Measurements from ENCODE around the gene ZNF628. TPM values are rescaled to one million over a fixed set of nuclear protein-coding genes. Genes with fewer than 3 reads are reported as not detected.

The ZNF628 gene
- total RNA-seq, 2 experiments from 2014 or later: 6.0 to 6.1 TPM

DNA sequence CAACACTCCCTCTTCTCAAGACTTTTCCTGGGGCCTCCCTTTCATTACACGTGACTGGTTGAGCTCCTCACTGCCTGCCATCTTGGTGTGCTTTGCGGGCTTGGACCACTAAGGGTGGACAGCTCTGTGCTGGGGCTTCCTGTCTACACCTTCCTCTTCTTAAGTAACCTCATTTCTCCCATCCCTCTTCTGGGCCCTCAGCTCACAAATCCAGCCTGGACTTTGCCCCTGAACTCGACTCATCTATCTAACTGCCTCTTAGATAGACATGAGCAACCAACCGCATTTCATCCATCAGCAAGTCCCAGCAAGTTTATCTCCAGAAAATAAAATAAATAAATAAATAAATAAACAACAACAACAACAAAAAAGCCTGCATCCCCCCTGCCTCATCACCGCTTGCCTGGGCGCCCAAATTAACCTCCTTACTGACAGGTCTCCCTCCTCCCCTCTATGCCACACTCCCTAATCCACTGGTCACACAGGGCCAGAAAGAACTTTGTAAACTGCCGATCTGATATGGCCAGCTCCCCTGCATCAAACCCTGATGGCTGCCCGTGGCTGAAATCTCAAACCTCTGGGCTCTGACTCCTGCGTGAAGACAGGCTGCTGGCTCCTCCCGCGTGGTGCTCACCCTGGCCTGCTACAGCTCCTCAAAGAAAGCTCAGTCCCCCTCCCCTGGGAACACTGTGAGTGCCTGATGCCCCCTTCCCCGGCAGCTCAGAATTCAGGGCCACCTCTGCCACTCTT, 22.7 kb upstream of the ZNF628 start:
- no peak for DNase-seq
- Mint-ChIP-seq H3K27me3 (ENCODE audit: low read depth) (peaks cover 27% of the 10 kb centered on the region), H3K36me3 (ENCODE audit: low read depth) (peaks cover 17% of the 10 kb centered on the region), H3K27ac (no peak overlapping the region), H3K4me1 (ENCODE audit: low read depth) (peaks cover 12% of the 10 kb centered on the region), H3K9me3 (no peaks in the 10 kb centered on the region), H3K4me3 (peak overlapping the region; percentile 17)
- intact Hi-C loops (cut with micrococcal nuclease): no loop called here
- CTCF ChIA-PET: interaction anchor here (0.7 to 2.2 kb wide), 8 partner anchors 14 to 313 kb away, joined by 3 to 7 read pairs (median 4); partner anchors contain the start of gene HSPBP1

DNA sequence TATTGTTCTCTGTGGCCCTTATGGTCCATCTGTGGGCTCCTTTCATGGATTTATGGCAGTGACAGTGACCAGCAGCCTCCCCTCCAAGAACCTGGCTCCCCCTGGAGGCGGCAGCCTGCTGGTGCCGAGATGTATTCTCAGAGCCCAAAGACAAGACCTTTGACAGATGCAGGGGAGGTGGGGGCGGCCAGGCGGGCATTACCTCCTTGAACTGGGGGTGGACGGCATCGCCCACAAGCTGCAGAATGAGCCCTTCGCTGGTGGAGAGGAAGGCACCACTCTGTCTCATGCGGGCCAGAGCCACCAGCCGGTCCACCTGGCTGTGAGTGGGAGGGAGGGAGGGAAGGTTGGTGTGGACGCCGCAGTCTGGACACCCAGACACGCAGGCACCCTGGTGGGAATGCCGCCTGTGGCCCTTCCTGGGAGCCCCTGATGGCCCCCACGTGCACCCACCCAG, 21.6 kb upstream of the ZNF628 start:
- Mint-ChIP-seq H3K36me3 (ENCODE audit: low read depth) (peaks cover 17% of the 10 kb centered on the region), H3K4me3 (no peak overlapping the region), H3K4me1 (ENCODE audit: low read depth) (peaks cover 13% of the 10 kb centered on the region), H3K9me3 (no peaks in the 10 kb centered on the region), H3K27me3 (ENCODE audit: low read depth) (peaks cover 26% of the 10 kb centered on the region), H3K27ac (no peak overlapping the region)
- peak; percentile 56 for DNase-seq
- CTCF ChIA-PET: interaction anchor here (2.2 kb wide), 1 partner anchor 13 kb away, joined by 7 read pairs; no protein-coding TSS in a partner anchor
- intact Hi-C loops (cut with micrococcal nuclease): no loop called here

DNA sequence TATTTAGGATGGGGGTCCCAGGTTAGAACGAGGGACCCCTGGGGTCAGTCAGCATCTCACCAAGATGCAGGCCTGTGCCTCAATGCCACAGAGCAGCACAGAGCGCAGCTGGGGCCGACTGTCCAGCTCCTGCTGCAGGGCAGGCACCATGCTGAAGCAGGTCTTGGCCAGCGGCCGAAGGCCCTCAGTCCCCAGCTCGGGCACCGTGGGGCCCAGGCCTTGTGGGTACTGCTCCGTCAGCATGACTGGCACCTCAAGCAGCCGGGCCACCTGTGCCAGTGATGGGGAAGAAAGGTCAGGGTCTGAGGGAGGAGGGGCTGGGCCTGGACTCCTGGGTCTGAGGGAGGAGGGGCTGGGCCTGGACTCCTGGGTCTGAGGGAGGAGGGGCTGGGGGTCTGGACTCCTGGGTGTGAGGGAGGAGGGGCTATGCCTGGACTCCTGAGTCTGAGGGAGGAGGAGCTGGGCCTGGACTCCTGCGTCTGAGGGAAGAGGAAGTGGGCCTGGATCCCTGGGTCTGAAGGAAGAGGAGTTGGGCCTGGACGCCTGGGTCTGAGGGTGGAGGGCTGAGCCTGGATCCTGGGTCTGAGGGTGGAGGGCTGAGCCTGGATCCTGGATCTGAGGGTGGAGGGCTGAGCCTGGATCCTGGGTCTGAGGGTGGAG, 20.7 kb upstream of the ZNF628 start:
- no peak overlapping the region for H3K27ac Mint-ChIP-seq
- peaks cover 17% of the 10 kb centered on the region for H3K36me3 Mint-ChIP-seq (ENCODE audit: low read depth)
- H3K27me3 Mint-ChIP-seq (ENCODE audit: low read depth): peaks cover 21% of the 10 kb centered on the region
- no peaks in the 10 kb centered on the region for H3K9me3 Mint-ChIP-seq
- intact Hi-C loops (cut with micrococcal nuclease): no loop called here
- CTCF ChIA-PET: interaction anchor here (0.6 kb wide), 1 partner anchor 804 kb away, joined by 3 read pairs; no protein-coding TSS in a partner anchor
- H3K4me1 Mint-ChIP-seq (ENCODE audit: low read depth): peaks cover 19% of the 10 kb centered on the region
- DNase-seq: no peak
- no peak overlapping the region for H3K4me3 Mint-ChIP-seq

DNA sequence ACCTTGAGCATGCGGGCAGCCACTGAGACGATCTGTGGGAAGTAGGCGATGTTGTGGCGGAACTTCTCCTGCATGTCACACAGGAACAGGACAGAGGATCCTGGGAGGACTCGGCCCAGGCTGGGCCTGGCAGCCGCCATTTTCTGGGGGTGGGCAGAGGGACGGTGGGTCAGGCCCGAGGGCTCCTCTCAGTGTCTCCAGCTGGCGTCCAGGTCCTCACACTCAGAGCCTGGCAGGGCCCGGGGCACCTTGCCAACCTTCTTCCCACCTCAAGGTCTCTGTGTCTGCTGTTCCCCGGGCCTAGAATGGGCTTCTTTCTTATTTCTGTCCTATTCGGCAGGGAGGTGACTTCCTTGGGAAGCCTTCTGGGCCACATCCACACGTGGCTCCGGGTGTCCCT, 20.1 kb upstream of the ZNF628 start:
- Mint-ChIP-seq H3K4me3 (no peak overlapping the region), H3K27ac (no peak overlapping the region), H3K4me1 (ENCODE audit: low read depth) (peaks cover 21% of the 10 kb centered on the region), H3K36me3 (ENCODE audit: low read depth) (peaks cover 17% of the 10 kb centered on the region), H3K9me3 (no peaks in the 10 kb centered on the region), H3K27me3 (ENCODE audit: low read depth) (peaks cover 17% of the 10 kb centered on the region)
- intact Hi-C loops (cut with micrococcal nuclease): no loop called here
- no peak for DNase-seq
- CTCF ChIA-PET: interaction anchor here (0.6 kb wide), 1 partner anchor 804 kb away, joined by 3 read pairs; no protein-coding TSS in a partner anchor

DNA sequence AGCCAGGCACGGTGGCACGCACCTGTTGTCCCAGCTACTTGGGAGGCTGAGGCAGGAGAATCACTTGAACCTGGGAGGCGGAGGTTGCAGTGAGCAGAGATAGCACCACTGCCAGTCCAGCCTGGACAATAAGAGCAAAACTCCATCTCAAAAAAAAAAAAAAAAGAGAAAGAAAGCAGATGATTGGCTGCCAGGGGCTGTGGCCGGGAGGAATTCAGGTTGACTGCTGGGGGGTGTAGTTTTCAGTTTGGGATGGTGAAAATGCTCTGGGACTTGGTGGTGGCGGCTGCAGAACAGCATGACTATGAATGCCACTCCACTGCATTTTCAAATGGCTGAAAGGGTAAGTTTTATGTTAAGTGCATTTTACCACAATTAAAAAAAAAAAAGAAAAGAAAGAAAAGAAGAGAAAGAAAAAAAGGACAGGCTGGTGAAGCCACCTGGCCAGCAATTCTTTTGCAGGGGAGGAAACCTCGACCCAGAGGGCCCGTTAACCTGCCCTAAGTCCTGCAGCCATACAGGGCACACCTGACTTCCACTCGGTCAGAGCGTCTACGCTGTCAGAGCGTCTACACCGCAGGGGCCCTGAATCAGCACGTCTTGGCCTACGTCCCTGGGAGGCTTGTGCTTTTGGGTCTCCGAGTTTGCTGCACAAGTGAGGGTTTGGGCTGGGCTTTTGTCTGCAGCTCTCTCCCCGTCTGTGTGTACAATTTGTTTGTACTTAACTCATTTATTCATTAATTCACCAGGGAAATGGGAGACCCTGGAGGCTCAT, 18.5 kb upstream of the ZNF628 start:
- H3K4me3 Mint-ChIP-seq: no peak overlapping the region

DNA sequence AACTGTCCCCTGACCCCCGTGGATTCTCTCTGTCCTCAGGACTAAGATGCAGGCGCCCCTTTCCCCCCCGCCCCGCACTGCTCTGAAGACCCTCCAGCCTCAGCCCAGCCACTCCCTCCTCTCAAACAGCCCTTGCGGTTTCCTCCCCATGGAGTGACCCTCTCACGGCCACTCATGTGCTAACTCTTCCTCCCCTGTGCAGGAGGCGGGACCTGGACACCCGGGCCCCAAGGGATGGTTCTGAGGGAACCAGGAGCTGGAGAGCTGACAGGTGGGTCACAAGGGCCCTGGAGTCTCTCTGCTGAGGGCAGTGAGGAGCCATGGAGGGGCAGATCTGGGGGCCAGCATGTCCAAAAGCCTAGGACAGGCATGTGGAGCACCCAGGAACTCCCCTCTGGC, 16.9 kb upstream of the ZNF628 start:
- Mint-ChIP-seq H3K27me3 (ENCODE audit: low read depth) (no peaks in the 10 kb centered on the region), H3K27ac (no peak overlapping the region), H3K9me3 (no peaks in the 10 kb centered on the region), H3K4me1 (ENCODE audit: low read depth) (peaks cover 20% of the 10 kb centered on the region), H3K36me3 (ENCODE audit: low read depth) (peaks cover 8% of the 10 kb centered on the region), H3K4me3 (no peak overlapping the region)
- DNase-seq: no peak
- intact Hi-C loops (cut with micrococcal nuclease): no loop called here
- CTCF ChIA-PET: interaction anchor here (0.9 to 1.2 kb wide), 3 partner anchors 8 to 204 kb away, joined by 3 to 6 read pairs (median 4); no protein-coding TSS in a partner anchor

More for the DNA sequence above, 18.5 kb upstream of the ZNF628 start:
- CTCF ChIA-PET: no interaction called here
- DNase-seq: no peak
- H3K4me1 Mint-ChIP-seq (ENCODE audit: low read depth): peaks cover 24% of the 10 kb centered on the region
- H3K27me3 Mint-ChIP-seq (ENCODE audit: low read depth): peaks cover 11% of the 10 kb centered on the region
- H3K9me3 Mint-ChIP-seq: no peaks in the 10 kb centered on the region
- intact Hi-C loops (cut with micrococcal nuclease): no loop called here
- H3K36me3 Mint-ChIP-seq (ENCODE audit: low read depth): peaks cover 17% of the 10 kb centered on the region
- no peak overlapping the region for H3K27ac Mint-ChIP-seq

DNA sequence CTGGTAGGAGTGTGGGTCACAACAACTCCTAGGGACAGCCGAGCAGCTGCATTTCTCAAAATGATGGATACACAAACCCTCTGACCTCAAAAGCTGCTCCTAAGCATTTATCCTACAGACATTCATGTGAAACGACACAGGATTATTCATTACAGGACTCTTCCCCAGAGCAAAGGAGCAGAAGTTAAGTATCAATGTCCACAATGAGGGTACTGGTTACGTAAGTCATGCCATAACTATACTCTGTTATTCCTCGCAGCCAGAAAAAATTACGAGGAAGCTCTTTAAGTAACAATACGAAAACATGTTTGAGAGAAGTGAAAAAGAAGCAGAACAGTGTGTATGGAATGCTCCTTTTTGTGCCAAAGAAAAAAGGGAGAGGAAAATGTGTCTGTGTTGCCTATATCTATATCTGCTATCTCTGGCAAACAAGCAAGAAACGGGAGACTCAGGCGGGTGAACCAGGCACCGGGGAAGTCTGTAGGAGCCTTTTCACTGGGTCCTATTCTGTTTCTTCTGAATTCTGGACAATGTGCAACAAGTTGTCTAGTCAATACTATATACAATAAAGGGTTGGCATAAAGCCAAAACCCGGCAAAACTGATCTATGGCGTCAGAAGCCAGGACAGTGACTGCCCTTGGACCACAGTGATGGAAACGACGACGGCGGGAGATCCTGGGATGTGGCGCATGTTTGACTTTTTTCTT, 16.3 kb upstream of the ZNF628 start:
- DNase-seq: no peak
- H3K27me3 Mint-ChIP-seq (ENCODE audit: low read depth): no peaks in the 10 kb centered on the region
- H3K27ac Mint-ChIP-seq: no peak overlapping the region
- no peaks in the 10 kb centered on the region for H3K9me3 Mint-ChIP-seq
- CTCF ChIA-PET: interaction anchor here (1.0 to 1.2 kb wide), 2 partner anchors 44 to 205 kb away, joined by 3 to 6 read pairs; no protein-coding TSS in a partner anchor
- intact Hi-C loops (cut with micrococcal nuclease): no loop called here
- peaks cover 20% of the 10 kb centered on the region for H3K4me1 Mint-ChIP-seq (ENCODE audit: low read depth)
- peaks cover 5% of the 10 kb centered on the region for H3K36me3 Mint-ChIP-seq (ENCODE audit: low read depth)
- peak overlapping the region; percentile 93 for H3K4me3 Mint-ChIP-seq

DNA sequence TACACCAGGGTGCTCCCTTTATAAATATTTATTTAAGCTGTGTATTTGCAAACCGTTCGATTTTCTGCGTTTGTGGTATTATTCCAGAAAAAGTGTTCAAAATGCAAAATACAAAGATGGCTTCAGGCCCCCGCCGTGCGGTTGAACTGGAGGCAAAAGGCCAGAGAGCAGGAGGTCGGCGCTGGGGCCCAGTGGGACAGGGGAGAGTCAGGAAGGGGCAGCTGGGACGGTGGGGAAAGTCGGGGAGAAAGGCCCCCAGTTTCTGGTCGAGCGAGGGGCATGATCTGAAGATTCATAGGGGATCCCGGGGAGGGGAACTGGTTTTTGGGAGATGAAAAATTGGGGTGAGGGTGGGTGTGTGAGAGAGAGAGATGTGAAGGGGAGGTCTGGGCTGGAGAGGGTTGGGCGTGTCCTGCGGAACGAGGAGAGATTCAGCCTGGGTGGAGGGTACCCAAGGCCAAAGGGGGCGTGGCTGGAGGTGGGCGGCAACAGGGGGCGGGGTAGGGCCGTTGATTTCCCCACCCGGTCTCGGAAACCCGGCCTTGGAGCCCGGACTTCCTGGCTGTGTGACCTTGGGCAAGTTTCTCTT, 15.7 kb upstream of the ZNF628 start:
- DNase-seq: peak; percentile 38
- peaks cover 20% of the 10 kb centered on the region for H3K4me1 Mint-ChIP-seq (ENCODE audit: low read depth)
- H3K36me3 Mint-ChIP-seq (ENCODE audit: low read depth): peaks cover 2% of the 10 kb centered on the region
- H3K9me3 Mint-ChIP-seq: no peaks in the 10 kb centered on the region
- intact Hi-C loops (cut with micrococcal nuclease): loop anchor here (1.0 kb wide), 7 partner anchors 16 to 996 kb away; partner anchors contain the start of genes KMT5C, PPP6R1, ZNF628 and ZNF784
- H3K27me3 Mint-ChIP-seq (ENCODE audit: low read depth): no peaks in the 10 kb centered on the region
- H3K4me3 Mint-ChIP-seq: peak overlapping the region; percentile 93
- CTCF ChIA-PET: interaction anchor here (1.2 kb wide), 1 partner anchor 43 kb away, joined by 6 read pairs; no protein-coding TSS in a partner anchor
- H3K27ac Mint-ChIP-seq: no peak overlapping the region

DNA sequence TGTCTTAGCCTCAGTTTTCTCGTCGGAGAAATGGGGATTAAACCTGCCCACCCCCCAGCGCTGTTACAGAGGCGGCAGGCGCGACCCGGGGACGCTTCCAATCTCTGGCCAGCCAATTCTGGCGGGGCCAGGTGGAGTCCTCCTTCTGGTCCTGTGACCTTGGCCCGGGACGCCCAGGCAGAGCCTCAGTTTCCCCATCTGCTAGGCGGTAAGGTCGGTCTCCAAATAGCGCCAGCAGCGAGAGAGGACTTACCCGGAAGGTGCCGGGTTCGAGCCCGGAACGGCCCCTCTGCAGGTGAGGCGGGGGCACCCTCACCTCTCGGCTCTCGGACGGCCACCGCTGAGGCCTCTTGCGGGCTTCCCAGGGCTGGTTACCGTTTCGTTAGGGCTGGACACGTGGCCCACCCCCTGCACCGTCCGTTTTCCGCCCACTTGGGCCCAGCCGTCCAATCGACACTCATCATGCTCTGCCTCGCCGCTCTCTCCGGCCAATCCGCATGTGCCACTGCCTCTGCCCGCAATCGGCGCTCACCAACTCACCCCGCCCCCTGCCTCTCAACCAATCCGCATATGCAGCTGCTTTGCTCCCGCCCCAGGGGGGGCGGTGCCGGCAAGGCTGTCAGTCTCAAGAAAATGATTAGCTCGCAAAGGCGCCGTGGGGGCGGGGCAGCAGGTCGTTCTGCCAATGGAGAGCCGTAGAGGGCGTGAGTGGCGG, 15.0 kb upstream of the ZNF628 start, which contains the start of gene ISOC2:
TSS of gene ISOC2 (minus strand) at position 384 of the 715 bp plus-strand sequence. CDS start 5,156 bp downstream, outside the sequence.
- Mint-ChIP-seq H3K4me3 (peak within 1 kb of the TSS; percentile 93), H3K4me1 (ENCODE audit: low read depth) (peaks cover 20% of the 10 kb centered on the region), H3K9me3 (no peaks in the 10 kb centered on the region), H3K27ac (peak within 1 kb of the TSS; percentile 77), H3K27me3 (ENCODE audit: low read depth) (no peaks in the 10 kb centered on the region), H3K36me3 (ENCODE audit: low read depth) (peaks cover 2% of the 10 kb centered on the region)
- intact Hi-C loops (cut with micrococcal nuclease): loop anchor here (1.0 kb wide), 7 partner anchors 15 to 997 kb away; partner anchors contain the start of genes KMT5C, PPP6R1, ZNF628 and ZNF784
- DNase-seq: peak; percentile 100
- CTCF ChIA-PET: interaction anchor here (0.7 to 1.2 kb wide), 3 partner anchors 42 to 207 kb away, joined by 3 to 7 read pairs (median 3); no protein-coding TSS in a partner anchor

DNA sequence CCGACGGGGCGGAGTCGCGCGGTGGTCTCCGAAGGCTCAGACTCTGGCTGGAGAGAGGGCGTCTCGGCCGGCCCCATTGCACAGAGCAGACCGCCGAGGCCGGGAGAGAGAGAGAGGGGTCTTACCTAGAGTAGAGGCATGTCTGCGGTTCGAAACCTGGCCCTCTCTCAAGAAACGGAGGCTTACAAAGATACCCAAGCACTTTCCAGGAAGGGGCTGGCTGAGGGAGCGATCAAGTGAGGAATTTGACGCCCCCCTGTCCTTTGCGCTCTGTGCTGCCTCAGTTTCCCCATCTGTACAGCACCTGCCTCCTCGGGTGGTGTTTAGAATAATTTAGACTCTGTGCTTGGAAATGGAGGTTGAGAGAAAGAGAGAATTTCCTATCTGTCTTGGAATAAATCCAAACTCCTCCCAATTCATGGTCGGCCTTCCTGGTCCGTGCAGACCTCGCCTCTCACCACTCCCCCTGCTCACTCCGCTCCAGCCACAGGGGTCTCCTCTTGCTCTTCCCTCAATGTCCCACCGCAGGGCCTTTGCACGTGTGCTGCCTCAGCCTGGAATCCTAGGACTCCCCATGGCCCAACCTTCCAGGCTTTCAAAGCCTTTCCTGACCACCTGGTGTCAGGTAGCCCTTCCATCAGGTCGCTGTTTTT, 14.3 kb upstream of the ZNF628 start:
- Mint-ChIP-seq H3K27me3 (ENCODE audit: low read depth) (no peaks in the 10 kb centered on the region), H3K4me3 (peak overlapping the region; percentile 93), H3K9me3 (no peaks in the 10 kb centered on the region), H3K27ac (peak overlapping the region; percentile 77), H3K4me1 (ENCODE audit: low read depth) (peaks cover 20% of the 10 kb centered on the region), H3K36me3 (ENCODE audit: low read depth) (no peaks in the 10 kb centered on the region)
- no peak for DNase-seq
- intact Hi-C loops (cut with micrococcal nuclease): loop anchor here (1.0 kb wide), 7 partner anchors 14 to 998 kb away; partner anchors contain the start of genes KMT5C, PPP6R1, ZNF628 and ZNF784
- CTCF ChIA-PET: interaction anchor here (0.7 to 1.2 kb wide), 4 partner anchors 42 to 208 kb away, joined by 3 to 7 read pairs (median 4); no protein-coding TSS in a partner anchor

Measured in activated naive CD4-positive, alpha-beta T cell treated with anti-CD3 and anti-CD28 coated beads for 36 hours (primary cell).